K562 (cell line): ENCODE data around the gene ASCC3. TPM values are rescaled to one million over a fixed set of nuclear protein-coding genes. Genes with fewer than 3 reads are reported as not detected.

Experiments
- ARID3B ChIP-seq: fragments of 250-450 bp; sonication (Bioruptor Pico); IDR thresholded peaks from 2 replicates; pipeline ENCODE4 v1.4.0; 2020; ENCODE audit warnings: borderline replicate concordance
- ATF2 ChIP-seq: sonication (generic); formaldehyde crosslinking; IDR thresholded peaks from 2 replicates; pipeline ENCODE4 v1.8.1; 2022; ENCODE audit warnings: missing genetic modification reagents
- E2F5 ChIP-seq: sonication (generic); formaldehyde crosslinking; IDR thresholded peaks from 2 replicates; pipeline ENCODE4 v1.8.0; 2022; ENCODE audit warnings: mild to moderate bottlenecking, missing genetic modification reagents
- GTF3C2 ChIP-seq: IDR thresholded peaks from 3 replicates; pipeline ENCODE4 v1.6.1; 2011; ENCODE audit warnings: borderline replicate concordance, mild to moderate bottlenecking, moderate library complexity; ENCODE audit not compliant: insufficient read length; ENCODE audit errors: extremely low read depth
- HDAC3 ChIP-seq: fragments of 450-650 bp; IDR thresholded peaks from 2 replicates; pipeline ENCODE4 v1.6.1; 2018; ENCODE audit warnings: borderline replicate concordance, mild to moderate bottlenecking, moderate library complexity; ENCODE audit not compliant: partially characterized antibody
- PHF8 ChIP-seq: fragments of 200-600 bp; sonication (generic); IDR thresholded peaks from 2 replicates; pipeline ENCODE4 v1.6.1; 2012; ENCODE audit warnings: mixed run types, mild to moderate bottlenecking, inconsistent platforms, low read length, moderate library complexity, borderline replicate concordance
- POLR2G ChIP-seq: fragments of 200-400 bp; formaldehyde crosslinking; IDR thresholded peaks from 2 replicates; pipeline ENCODE4 v1.6.1; 2017; ENCODE audit warnings: low read depth, mild to moderate bottlenecking, antibody characterized with exemption, low read length, moderate library complexity
- ZBTB5 ChIP-seq: fragments of 450-650 bp; IDR thresholded peaks from 2 replicates; pipeline ENCODE4 v1.6.1; 2017; ENCODE audit warnings: antibody characterized with exemption
- ZC3H11A ChIP-seq: IDR thresholded peaks from 2 replicates; pipeline ENCODE4 v1.6.1; 2012; ENCODE audit warnings: low read depth, low read length, improper control_type of control experiment
- ZNF133 ChIP-seq: fragments of 250-450 bp; sonication (Bioruptor Pico); IDR thresholded peaks from 2 replicates; pipeline ENCODE4 v1.4.0; 2020; ENCODE audit warnings: mild to moderate bottlenecking
- ZNF253 ChIP-seq: fragments of 250-450 bp; sonication (Bioruptor Pico); conservative IDR thresholded peaks from 2 replicates; pipeline ENCODE4 v1.6.1; 2021; ENCODE audit warnings: mild to moderate bottlenecking
- ZNF395 ChIP-seq: fragments of 200-800 bp; sonication (Bioruptor generic); IDR thresholded peaks from 2 replicates; pipeline ENCODE4 v1.6.1; 2017; ENCODE audit warnings: missing genetic modification characterization, missing compliant biosample characterization
- polyA plus RNA-seq, 8 experiments: library from polyadenylated mRNA; depleted of rRNA in 4 of 8; stranded (reverse) in 5 of 8; unstranded in 3 of 8; fragments of >200 nt; fragmentation: Nextera tagmentation in 2 of 8; fragmentation: Illumina TruSeq in 1 of 8; extraction: Ambion mirVana in 2 of 8; extraction: Trizol in 1 of 8; gene quantifications; 2 replicates each; pipeline versions ENCODE4 v1.2.1 to v1.2.3, GENCODE V29; 2011 to 2014; ENCODE audit warnings: inconsistent platforms in 1 of 8, missing spikeins in 1 of 8
- total RNA-seq, 7 experiments: library from RNA; depleted of rRNA in 6 of 7; stranded (reverse); fragments of >200 nt in 6 of 7; fragmentation: Illumina TruSeq in 2 of 7; extraction: Trizol in 2 of 7; gene quantifications; 2 replicates each; pipeline versions ENCODE4 v1.2.1 to v1.2.3, GENCODE V29; 2011 to 2021; ENCODE audit warnings: low replicate concordance in 1 of 7

ASCC3 gene
- total and polyA plus RNA-seq, 9 of the 15 experiments (the other 6 are each of a cell fraction or from before 2014, with no cell fraction given): 16.1 to 56.1 (median 33.9) TPM

GRCh38 chr6:100880853-100881706 lies at the start of gene ASCC3 (continued):
- TF ChIP-seq E2F5 (CRISPR knock-in tag) (peak; percentile 73), ZBTB5 (no peak), PHF8 (peak; percentile 93), HDAC3 (no peak), GTF3C2 (no peak), ZNF395 (no peak; the same call in 1 of the 2 replicates), ZNF133 (no peak), ZNF253 (CRISPR knock-in tag) (no peak), POLR2G (peak; percentile 98), ARID3B (no peak), ZC3H11A (0 out of 2 replicates have a peak, but pooled peaks have one; percentile 24), ATF2 (CRISPR knock-in tag) (no peak)
